Epithelial cell of esophagus (primary cell): ENCODE measurements around the gene IZUMO4.

ENCODE experiments used
- DNase-seq: peaks from one replicate; pipeline ENCODE4 v3.0.0; 2010; ENCODE audit warnings: low read depth
- H3K4me3 ChIP-seq: 2 replicates; pipeline ENCODE4 v1.5.1; 2011; ENCODE audit warnings: mild to moderate bottlenecking, low read length, control low read depth
- TF ChIP-seq, protein P1 (sequence below): IDR thresholded peaks from 2 replicates; pipeline ENCODE4 v1.5.1; 2011; ENCODE audit warnings: low read depth, mild to moderate bottlenecking, low read length, control low read depth, inconsistent platforms; ENCODE audit not compliant: insufficient read depth; ENCODE audit errors: missing control alignments

Gene IZUMO4

DNA sequence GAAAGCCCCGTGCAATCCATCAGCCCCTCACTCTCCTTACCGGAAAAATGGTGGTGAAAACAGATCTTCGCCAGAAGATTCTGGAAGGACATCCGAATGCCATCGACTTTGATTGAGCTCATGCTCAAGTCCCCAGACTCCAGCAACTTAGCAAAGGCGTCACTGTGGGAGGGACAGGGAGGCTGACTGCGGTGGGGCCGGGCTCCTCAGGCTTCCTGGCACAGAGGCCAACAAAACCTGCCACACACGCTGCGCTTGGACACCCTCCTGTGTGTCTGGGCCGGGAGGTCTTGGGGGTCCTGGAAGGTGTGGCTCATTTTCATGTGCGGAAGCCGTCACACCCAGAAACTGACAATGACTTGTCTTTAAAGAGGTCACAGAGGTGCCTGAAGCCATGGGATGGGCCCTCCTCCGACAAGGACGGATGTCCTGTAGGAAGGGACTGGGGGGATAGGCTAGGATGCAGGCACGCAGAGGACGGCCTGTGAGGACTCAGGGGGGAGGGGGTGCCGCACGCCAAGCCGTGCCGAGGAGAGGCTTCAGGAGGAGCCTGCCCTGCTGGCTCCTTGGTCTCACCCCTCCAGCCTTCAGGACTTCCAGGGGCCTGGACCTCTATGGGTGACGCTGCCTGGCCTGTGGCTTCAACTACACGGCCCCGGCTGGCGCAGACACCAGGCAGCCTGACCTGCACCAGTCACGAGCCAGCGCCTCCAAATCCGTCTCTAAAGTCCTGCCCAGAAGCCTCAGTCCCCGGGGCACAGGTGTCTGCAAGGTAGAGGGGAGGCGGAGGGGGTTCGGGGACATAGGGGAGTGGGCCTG lies 12.5 kb downstream of the IZUMO4 start:
- no peak overlapping the region for H3K4me3 ChIP-seq
- TF ChIP-seq, protein P1, sequence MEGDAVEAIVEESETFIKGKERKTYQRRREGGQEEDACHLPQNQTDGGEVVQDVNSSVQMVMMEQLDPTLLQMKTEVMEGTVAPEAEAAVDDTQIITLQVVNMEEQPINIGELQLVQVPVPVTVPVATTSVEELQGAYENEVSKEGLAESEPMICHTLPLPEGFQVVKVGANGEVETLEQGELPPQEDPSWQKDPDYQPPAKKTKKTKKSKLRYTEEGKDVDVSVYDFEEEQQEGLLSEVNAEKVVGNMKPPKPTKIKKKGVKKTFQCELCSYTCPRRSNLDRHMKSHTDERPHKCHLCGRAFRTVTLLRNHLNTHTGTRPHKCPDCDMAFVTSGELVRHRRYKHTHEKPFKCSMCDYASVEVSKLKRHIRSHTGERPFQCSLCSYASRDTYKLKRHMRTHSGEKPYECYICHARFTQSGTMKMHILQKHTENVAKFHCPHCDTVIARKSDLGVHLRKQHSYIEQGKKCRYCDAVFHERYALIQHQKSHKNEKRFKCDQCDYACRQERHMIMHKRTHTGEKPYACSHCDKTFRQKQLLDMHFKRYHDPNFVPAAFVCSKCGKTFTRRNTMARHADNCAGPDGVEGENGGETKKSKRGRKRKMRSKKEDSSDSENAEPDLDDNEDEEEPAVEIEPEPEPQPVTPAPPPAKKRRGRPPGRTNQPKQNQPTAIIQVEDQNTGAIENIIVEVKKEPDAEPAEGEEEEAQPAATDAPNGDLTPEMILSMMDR = no peak
- no peak for DNase-seq

DNA sequence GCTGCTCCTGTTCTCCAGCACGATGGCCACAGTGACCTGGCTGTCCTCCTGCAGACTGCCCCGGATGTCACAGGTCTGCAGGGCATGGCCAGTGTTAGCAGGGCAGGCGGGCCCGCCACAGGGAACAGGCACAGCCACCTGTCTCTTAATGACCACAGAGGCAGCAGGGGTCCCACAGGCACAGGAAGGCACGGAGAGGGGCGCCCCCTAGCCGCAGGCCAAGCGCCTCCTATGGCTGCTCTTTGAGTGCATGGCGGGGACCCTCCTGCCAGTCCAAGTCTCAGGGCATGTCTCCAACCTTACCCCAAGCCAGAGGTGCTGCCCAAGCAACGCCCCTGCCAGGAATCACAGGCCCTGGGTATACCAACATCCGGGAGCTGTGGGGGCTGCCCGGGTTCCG lies 14.1 kb downstream of the IZUMO4 start:
- TF ChIP-seq, protein P1 = no peak
- no peak for DNase-seq
- no peak overlapping the region for H3K4me3 ChIP-seq

DNA sequence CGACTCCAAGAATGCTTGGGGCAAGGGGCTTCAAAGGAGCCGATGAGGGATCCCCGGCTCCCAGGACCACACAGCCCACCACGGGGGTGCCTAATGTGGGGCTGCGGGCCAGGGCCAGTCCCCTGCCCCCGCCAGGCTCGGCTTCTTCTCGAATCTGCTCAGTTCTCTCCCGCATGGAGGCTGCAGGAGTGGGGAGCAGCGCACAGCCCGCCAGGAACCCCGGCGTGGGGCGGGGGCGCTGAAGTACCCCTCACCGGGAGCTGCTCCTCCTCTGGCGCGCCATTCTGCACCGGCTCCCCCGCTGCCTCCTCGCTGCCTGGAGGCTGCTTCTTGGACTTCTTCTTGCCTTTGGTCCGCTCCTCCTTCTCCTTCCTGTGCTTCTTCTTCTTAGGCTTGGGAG lies 14.7 kb downstream of the IZUMO4 start:
- no peak for DNase-seq
- H3K4me3 ChIP-seq = no peak overlapping the region
- TF ChIP-seq, protein P1 = no peak

DNA sequence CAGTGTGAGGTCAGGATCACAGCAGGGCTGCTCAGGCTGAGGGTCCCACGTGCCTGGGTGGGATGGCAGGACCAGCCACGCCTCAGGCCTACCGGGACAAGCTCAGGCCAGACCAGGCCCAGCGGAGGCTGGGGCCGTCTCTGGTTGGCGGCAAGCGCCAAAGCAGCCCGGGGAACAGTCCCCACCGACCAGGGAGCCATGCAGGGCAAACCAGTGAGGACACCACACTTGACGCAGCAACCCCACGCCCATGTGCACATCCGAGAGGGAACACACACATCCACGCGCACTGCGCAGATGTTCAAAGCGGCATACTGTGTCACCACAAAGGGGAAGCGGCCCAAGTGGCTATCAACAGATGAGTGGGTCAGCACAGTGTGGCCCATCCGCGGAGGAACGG lies 15.2 kb downstream of the IZUMO4 start:
- TF ChIP-seq, protein P1 = no peak
- no peak for DNase-seq
- H3K4me3 ChIP-seq = no peak overlapping the region

DNA sequence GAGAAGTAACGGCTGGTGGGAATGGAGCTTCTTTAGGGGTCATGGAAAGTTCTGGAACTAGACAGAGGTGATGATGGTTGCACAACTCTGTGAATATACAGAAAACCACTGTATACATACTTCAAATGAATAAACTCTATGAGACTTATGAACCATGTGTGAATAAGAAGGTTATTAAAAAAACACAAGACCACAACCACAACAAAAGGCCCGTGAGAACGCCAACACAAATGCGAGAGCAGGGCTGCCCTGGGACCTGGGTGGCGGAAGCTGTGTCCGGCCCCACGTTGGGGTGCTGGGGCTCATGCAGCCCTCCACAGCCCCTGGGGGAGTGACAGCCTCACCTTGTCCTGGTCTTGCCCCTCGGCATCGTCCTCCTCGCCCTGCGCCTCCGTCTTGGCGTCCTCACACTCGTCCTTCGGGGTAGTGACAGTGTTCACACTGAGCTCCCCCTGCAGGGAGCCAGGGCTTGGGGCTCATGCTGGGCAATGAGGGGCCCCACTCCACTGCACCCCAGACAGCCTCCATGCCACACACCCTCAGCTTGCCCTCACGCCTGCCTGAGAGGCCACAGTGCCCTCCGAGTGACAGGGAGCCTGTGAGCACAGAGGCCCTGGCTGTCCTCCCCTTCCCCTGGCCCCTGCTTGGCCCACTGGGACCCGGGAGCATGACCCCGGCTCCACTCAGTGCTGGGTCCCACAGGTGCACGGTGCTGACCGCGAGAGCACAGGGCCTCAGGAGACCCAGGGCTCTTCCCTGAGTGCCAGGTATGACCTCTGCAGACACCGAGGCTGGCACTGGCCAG lies 16.0 kb downstream of the IZUMO4 start:
- TF ChIP-seq, protein P1 = no peak
- no peak overlapping the region for H3K4me3 ChIP-seq
- DNase-seq = no peak

DNA sequence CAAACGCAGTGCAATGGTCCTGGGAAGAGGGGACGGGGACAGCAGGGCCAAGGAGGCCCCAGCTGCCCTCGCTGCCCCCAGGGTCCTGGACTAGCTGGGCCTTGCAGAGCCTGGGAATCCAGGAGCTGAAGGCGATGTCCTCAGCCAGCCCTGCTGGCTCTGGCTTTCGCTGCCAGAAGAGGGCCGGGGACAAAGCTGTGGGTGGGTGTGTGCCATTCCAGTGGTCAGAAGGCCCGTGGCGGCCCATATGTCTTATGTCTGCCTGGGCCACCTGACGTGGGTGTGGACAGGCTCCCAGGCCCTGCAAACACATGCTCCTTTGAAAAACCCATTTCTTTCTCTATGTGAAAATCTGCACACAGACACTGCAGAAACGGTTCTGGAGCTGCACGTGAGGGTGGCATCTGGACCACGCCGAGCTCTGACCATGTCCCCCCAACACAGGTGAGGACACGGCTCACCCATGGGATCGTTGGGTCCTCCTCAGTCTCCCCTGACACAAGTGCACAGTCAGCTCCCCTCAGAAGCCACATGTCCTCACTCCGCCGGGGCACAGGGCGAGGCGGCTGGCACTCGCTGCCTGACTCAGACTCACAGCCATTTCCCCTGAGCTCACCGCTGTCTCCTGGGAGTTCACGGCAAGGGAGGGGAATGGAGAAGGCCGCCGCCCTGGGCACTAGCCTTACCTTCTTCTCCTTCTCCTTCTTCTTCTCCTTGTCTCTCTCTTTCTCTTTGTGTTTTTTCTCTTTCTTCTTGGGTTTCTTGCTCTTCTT lies 16.9 kb downstream of the IZUMO4 start:
- peak; percentile 64 for DNase-seq
- no peak overlapping the region for H3K4me3 ChIP-seq
- TF ChIP-seq, protein P1 = no peak
